GM19372 (cell line): ENCODE measurements around the gene EIF4ENIF1.
A peak's percentile ranks its signal among the peaks of the same experiment; 100 is the strongest.
"Not testable (repeated sequence)": the region's sequence is repeated elsewhere in the genome, so short reads cannot be mapped to it uniquely, and the experiment has no call there.

Experiments used
- ATAC-seq: cut with Tn5 transposase; IDR thresholded peaks from one replicate; pipeline ENCODE4 v1.9.1; 2021; ENCODE audit warnings: mild to moderate bottlenecking, low read depth, moderate library complexity; ENCODE audit not compliant: unreplicated experiment

Gene EIF4ENIF1

DNA sequence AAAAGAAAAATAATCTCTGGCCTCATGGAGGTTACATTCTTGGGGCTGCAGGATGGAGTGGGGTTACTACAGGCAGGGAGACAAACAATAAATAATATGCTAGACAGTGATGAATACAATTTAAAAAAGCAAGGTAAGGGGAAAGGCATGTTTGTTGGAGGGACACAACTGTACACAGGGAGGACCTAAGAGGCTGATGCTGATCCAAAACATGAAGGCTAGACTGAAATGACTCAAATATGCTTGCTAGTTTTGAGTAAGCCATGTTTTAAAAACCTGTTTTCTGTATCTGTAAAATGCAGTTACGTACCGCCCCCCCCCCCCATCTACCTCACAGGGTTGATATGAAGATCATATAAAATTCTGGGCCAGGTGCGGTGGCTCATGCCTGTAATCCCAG, 44.0 kb downstream of the EIF4ENIF1 start:
- ATAC-seq, result no peak

DNA sequence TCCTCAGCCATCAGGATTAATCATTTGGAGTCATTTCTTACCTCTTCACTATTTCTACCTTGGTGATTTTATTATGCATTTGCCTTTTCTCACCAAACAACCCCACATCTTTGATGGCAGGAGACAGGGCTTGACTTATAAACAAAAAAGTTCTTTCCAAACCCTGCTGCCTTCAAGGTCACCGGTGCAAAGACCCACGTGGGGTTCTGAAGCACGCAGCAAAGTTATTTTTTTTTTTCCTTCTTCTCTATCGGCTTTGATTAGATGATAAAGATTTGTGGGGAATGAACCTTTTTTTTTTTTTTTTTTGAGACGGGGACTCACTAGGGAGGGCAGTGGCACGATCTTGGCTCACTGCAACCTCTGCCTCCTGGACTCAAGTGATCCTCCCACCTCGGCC, 46.1 kb downstream of the EIF4ENIF1 start:
- no peak for ATAC-seq

DNA sequence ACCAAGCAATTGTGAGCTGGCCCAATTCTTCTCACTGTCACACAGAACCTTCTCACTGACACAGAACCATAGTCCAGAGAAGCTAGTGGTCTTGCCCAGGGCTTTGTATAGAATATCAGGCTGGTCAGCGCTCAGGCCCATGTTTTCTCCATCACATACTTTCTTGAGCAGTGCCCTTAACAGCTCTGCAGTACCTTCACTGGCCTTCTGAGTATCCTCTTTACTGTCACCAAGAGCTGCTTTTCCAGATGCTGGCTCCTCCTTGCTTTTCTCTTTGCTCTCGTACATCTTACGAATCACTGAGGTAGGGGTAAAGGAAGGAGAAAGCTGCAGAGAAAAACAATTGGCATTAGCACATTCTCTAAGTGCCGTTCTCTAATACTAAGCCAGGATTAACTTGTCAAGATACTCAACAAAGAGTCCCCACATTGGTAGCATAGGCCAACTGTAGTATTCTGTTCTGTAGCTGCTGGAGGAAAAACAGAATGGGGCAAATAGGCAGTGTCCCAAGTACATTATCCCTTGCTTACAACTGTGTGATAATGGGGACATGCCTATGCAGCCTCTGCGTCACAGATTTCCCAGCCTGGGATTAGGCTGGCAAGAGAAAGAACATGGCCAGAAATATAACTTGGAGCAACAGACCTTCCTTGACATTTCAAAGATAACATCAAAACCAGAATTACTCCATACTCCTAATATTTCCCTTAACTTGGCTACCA, 46.7 kb downstream of the EIF4ENIF1 start:
- no peak for ATAC-seq

DNA sequence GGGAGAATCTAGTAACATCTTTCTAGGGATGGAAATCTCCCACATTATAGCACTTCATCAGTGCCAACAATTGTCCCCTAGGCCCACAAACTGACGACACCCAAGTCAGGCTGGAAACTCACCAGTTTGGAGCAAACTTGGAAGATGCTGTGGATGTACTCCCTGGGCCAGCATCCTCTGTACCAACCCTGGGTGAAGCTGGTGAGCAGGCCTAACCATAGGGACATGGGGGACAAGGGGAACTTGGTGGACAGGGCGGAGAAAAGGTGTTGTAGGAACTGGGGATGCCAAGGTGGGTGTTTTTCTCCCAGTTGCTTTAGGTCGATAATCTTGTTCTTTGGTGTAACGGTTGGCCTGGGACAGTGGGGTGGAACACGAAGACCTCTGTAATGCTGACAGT, 48.0 kb downstream of the EIF4ENIF1 start:
- ATAC-seq, result no peak

DNA sequence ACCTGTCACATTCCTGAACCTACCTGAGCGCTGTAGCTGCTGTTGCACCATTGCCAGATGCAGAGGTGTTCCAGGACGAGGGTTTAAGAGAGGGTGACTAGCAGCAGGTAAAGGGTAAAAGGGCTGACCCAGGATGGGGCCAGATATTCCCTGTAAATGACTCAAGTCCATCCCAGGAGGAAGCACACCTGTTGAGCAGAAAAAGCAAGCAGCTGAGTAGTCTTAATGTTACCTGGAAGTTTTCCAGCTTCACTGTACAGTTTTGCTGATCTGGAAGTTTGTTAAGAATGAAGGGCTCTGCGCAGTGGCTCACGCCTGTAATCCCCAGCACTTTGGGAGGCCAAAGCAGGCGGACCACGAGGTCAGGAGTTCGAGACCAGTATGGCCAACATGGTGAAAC, 49.0 kb downstream of the EIF4ENIF1 start:
- no peak for ATAC-seq

DNA sequence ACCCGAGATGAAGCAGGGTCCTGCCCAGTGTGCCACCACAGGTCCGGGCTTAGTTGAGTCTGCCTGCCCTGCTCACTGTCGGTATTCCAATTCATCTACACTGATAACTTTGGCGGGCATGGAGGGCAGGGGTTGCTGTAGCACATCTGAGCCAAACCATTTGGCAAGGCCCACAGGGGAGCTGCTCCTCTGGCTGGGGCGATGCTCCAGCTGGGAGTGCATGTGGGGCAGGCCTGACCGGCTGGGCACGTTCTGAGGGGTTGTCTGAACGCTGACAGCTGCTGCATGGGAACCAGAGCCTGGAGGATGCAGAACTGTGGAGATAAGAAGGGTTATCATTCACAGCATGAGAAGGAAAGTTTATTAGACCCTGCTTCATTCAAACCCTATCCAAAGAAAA, 49.8 kb downstream of the EIF4ENIF1 start:
- no peak for ATAC-seq

DNA sequence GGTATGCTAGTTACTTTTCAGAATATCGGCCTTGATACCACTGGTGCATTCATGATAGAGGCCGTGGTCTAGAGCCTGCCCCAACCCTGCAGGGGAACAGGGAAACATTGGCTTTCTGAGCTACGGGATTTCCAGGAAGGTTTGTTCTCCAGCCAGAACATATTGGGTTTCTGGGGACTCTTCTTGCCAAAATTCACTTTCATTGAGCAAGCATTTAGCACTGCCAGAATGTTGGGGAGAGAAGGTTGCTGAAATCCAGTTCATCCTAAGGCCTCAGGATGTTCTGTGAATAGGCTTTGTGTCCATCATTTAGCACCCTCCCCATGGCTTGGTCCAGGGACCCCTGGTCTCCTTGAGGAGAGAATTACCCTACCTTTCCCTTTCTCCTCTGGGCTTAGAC, 53.5 kb downstream of the EIF4ENIF1 start:
- ATAC-seq, result no peak

DNA sequence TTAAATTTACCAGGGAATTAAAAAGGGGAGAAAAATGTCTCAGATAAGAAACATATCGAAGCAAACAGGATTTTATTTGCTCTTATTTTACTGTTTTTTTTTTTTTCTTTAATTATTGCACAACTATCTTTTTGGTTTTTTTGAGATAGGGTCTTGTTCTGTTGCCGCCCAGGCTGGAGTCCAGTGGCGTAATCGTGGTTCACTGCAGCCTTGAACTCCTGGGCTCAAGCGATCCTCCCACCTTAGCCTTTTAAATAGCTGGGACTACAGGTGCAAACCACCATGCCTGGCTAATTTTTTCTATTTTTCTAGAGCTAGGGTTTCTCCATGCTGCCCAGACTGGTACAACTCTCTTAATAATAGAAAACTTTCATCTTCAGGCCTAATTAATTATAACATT, 57.7 kb downstream of the EIF4ENIF1 start:
- no peak for ATAC-seq

DNA sequence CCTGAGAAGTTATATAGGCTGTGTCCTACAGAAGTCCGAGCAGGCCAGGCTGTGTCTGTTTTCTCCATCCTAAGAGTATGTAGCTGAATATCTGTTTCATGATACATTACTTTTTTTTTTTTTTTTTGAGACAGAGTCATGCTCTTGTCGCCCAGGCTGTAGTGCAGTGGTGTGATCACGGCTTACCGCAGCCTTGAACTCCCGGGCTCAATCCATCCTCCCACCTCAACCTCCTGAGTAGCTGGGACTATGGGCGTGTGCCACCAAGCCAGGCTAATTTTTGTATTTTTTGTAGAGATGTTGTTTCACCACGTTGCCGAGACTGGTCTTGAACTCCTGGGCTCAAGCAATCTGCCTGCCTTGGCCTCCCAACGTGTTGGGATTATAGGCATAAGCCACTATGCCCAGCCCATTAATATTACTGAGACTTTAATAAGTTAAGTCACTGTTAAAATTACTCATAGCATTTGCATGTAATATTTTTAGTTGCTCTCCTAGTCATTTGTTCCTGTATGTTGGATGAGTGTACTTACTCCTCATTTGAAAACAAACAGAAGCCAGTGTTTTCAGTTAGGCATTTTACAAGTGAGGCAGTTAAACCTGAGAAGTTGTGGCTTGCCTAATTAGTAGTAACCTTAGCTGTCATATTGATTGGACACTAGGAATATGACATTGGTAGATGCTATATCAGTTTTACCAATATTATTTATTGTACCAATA, 64.2 kb downstream of the EIF4ENIF1 start:
- ATAC-seq, result no peak

DNA sequence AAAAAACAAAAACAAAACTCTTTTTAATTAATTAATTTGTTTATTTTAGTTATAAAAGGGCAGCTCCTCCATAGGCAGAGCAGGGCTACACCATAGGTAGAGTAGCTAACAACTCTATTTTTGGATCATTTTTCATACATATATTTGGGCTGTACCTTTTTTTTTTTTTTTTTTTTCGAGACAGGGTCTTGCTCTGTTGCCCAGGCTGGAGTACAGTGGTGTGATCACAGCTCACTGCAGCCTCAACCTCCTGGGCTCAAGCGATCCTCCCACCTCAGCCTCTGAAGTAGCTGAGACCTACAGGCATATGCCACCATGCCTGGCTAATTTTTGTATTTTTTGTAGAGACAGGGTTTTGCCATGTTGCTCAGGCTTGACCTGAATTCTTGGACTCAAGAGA, 87.3 kb downstream of the EIF4ENIF1 start:
- not testable (repeated sequence) for ATAC-seq

DNA sequence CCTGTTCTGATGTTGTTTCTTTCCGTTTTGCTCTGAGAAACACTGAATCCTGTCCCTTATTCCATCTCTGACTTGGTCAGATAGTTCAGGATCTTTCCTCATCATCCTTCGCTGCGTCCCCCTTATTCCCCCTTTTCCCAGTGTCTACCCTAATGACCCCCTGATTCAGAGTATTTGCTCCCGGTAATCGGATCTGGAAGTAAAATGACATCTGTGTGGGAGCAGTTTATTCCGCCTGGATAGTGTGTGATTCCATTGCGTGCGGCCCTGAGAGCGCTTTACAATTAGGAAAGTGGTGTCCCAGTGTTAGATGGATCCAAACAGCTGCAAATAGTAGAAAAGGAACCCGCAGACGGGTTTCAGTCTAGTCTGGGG, 89.6 kb downstream of the EIF4ENIF1 start:
- ATAC-seq, result no peak

DNA sequence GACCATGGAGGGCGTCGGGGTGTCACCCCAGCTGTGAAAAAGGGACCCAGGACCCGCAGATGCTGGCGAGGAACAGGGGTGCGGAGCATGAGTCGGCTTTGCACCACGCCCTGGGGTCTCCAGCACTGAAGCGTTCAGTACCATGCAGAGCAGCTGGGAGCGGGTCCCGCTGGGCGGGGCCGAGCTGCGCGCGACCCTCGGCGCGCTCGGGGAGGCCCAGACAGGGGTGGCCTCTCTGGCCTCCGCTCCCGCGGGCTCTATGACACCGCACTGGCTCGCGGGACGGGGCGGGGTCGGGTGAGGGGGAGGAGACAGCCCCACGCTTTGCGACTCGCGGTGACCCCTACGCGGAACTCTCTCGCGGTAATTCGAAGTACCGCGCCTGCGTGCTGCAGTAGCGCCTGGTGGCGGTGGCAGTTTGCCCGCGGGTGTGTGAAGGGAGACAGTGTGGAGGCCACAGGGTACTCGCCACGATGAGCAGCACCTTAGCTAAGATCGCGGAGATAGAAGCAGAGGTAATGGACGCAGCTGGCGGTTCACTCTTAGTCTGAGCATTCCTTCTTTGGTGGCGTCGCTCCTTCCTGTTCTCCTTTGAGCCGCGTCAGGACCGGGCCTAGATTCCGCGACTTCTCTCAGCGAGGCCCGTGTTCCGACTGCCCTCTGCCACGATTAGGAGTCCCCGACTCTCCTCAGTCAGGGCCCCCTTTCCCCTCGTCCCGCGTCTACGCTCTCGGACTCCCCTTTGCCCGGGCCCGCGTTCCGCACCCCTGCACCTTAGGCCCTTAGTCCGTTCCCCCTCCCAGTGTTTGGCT, 90.2 kb downstream of the EIF4ENIF1 start, which contains the start of gene DRG1:
TSS of gene DRG1 (plus strand) at position 394 of the 812 bp plus-strand sequence. CDS start at position 474, 80 bp downstream.
- peak; percentile 98 for ATAC-seq

DNA sequence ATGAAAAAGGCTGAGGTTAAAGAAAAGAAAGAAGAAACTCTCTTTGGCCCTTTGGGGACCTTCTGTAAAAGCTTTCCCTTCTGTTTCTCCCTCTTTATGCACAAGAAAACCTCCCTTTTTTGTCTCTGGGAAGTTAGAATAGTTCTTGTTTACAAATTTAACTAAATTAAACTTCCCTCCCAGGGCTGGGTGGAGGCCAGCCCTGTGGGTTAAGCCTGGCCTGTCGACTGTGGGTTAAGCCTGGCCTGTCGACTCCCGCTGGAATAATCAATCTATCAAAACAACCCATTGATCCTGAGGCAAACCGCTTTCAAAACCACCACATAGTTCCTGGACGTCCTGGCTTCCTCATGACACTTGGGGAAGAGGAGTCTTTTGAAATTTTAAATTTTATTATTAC, 91.4 kb downstream of the EIF4ENIF1 start:
- ATAC-seq, result no peak

DNA sequence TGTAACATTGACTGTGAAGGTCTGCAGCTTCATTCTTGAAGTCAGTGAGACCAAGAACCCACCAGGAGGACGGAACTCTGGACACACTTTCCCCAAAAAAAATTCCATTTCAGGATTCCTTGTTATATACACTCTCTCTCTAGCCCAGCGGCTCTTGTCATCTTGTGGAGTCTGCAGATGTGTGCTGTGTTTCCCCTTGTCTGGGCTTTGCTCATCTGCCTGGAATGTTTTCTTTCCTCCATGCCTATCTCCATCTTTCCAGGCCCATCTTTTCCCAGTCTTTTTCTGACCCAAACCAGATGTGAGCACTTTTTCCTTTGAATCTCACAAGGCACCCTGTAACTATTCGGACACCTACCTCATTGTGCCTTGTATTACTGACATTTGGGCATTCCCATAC, 95.3 kb downstream of the EIF4ENIF1 start:
- no peak for ATAC-seq

DNA sequence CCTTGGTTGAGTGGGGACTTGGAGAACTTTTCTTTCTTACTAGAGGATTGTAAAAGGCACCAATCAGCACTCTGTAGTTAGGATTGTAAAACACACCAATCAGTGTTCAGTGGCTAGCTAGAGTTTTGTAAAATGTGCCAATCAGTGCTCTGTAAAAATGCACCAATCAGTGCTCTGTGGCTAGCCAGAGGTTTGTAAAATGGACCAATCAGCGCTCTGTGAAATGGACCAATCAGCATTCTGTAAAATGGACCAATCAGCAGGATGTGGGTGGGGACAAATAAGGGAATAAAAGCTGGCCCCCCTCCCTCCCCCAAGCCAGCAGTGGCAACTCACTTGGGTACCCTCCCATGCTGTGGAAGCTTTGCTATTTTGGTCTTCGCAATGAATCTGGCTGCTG, 95.7 kb downstream of the EIF4ENIF1 start:
- no peak for ATAC-seq
